Kidney (tissue), 14 donors: Measurements from ENCODE around the gene STX16. TPM values are rescaled to one million over a fixed set of nuclear protein-coding genes. Genes with fewer than 3 reads are reported as not detected.

Experiments used
- DNase-seq, 5 donors: peaks; one replicate each; pipeline ENCODE4 v3.0.0-alpha.2; 2013 to 2020
- FAIRE-seq: peaks from 2 replicates; lab custom pipeline; 2012; peaks lifted over from hg19 to GRCh38; lab: Jason Lieb, UNC
- H3K27ac ChIP-seq, 2 donors: one replicate each; pipeline ENCODE4 v1.7.0; 2013; ENCODE audit warnings: low read depth in 2 of 2, low read length in 2 of 2, inconsistent platforms in 1 of 2
- H3K27me3 ChIP-seq: one replicate; pipeline ENCODE4 v1.7.1; 2013; ENCODE audit warnings: low read length, inconsistent platforms; ENCODE audit not compliant: control insufficient read depth, insufficient read depth
- H3K36me3 ChIP-seq, 3 donors: one replicate each; pipeline versions ENCODE4 v1.7.0 to v1.7.1; 2013; ENCODE audit warnings: low read length in 3 of 3, control low read depth in 1 of 3, inconsistent platforms in 1 of 3; ENCODE audit not compliant: insufficient read depth in 3 of 3, control insufficient read depth in 2 of 3
- H3K4me1 ChIP-seq, 3 donors: one replicate each; pipeline versions ENCODE4 v1.7.0 to v1.7.1; 2013; ENCODE audit warnings: low read length in 3 of 3, inconsistent platforms in 1 of 3, low read depth in 1 of 3; ENCODE audit not compliant: control insufficient read depth in 2 of 3, insufficient read depth in 2 of 3
- H3K4me3 ChIP-seq, 3 donors: one replicate each; pipeline versions ENCODE4 v1.7.0 to v1.8.1; 2013; ENCODE audit warnings: low read length in 3 of 3, control low read depth in 1 of 3, inconsistent platforms in 1 of 3
- H3K9ac ChIP-seq, 3 donors: one replicate each; pipeline versions ENCODE4 v1.7.0 to v1.7.1; 2013; ENCODE audit warnings: low read length in 3 of 3, control low read depth in 1 of 3, inconsistent platforms in 1 of 3
- H3K9me3 ChIP-seq, 3 donors: one replicate each; pipeline versions ENCODE4 v1.7.0 to v1.7.1; 2013; ENCODE audit warnings: low read length in 3 of 3, control low read depth in 1 of 3, inconsistent platforms in 1 of 3; ENCODE audit not compliant: control insufficient read depth in 2 of 3, insufficient read depth in 1 of 3
- intact Hi-C: fragments of 100-400 bp; cut with DNase I; formaldehyde crosslinking; loops from one replicate; pipeline ENCODE4 v1.11.1; 2022
- polyA plus RNA-seq: library from polyadenylated mRNA; stranded (reverse); fragments of 350-450 nt; fragmentation: Illumina TruSeq; extraction: RNeasy Lipid Tissue Mini Kit (QIAGEN cat#74804); gene quantifications from one replicate; pipeline ENCODE4 v1.2.3, GENCODE V29; 2014; ENCODE audit warnings: low read depth, low replicate concordance; ENCODE audit not compliant: insufficient read depth
- total RNA-seq: library from RNA; stranded (reverse); fragmentation: NEBNext Ultra II Directional; extraction: Animal tissue kit (Norgen Biotek cat#: 25700); gene quantifications from one replicate; pipeline ENCODE4 v1.2.1, GENCODE V29; 2021
- TF ChIP-seq, protein P1 (sequence below): IDR thresholded peaks from 3 replicates; pipeline ENCODE4 v1.5.1; 2012; ENCODE audit warnings: mild to moderate bottlenecking, moderate library complexity, borderline replicate concordance; ENCODE audit not compliant: insufficient read depth; ENCODE audit errors: extremely low read depth
- donor health status: control.
- donor health status: control.
- donor health status: control.
- donor health status: control.
- donor health status: control.
- donor health status: DM: yes; HTN: yes; CAD: no.
- donor health status: Normal renal cell carcinoma (clear cell type).

STX16 gene
- total and polyA plus RNA-seq, 2 donors from 2014 or later = 20.6 to 60.7 TPM

DNA sequence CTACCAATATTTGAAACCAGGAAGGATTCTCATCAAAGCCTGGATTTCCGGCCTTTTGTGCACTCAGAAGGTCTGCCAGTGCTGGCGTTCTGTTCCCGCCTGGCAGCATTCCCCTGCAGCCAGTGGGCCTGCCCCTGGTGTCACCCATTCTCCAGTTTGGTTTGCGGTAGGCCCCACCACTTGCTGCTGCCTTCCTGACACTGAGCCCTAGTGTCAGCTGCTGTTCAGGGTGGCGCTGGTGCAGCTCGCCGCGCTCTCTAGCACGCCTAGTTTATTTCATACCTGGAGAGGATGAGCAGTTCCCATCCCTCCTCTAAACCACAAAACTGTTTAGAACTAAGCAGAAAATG, 51.1 kb downstream of the STX16 start:
- FAIRE-seq (no peak), DNase-seq (peak in 2 of 5 donors; percentile 20 to 60)
- TF ChIP-seq, protein P1, sequence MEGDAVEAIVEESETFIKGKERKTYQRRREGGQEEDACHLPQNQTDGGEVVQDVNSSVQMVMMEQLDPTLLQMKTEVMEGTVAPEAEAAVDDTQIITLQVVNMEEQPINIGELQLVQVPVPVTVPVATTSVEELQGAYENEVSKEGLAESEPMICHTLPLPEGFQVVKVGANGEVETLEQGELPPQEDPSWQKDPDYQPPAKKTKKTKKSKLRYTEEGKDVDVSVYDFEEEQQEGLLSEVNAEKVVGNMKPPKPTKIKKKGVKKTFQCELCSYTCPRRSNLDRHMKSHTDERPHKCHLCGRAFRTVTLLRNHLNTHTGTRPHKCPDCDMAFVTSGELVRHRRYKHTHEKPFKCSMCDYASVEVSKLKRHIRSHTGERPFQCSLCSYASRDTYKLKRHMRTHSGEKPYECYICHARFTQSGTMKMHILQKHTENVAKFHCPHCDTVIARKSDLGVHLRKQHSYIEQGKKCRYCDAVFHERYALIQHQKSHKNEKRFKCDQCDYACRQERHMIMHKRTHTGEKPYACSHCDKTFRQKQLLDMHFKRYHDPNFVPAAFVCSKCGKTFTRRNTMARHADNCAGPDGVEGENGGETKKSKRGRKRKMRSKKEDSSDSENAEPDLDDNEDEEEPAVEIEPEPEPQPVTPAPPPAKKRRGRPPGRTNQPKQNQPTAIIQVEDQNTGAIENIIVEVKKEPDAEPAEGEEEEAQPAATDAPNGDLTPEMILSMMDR = no peak

DNA sequence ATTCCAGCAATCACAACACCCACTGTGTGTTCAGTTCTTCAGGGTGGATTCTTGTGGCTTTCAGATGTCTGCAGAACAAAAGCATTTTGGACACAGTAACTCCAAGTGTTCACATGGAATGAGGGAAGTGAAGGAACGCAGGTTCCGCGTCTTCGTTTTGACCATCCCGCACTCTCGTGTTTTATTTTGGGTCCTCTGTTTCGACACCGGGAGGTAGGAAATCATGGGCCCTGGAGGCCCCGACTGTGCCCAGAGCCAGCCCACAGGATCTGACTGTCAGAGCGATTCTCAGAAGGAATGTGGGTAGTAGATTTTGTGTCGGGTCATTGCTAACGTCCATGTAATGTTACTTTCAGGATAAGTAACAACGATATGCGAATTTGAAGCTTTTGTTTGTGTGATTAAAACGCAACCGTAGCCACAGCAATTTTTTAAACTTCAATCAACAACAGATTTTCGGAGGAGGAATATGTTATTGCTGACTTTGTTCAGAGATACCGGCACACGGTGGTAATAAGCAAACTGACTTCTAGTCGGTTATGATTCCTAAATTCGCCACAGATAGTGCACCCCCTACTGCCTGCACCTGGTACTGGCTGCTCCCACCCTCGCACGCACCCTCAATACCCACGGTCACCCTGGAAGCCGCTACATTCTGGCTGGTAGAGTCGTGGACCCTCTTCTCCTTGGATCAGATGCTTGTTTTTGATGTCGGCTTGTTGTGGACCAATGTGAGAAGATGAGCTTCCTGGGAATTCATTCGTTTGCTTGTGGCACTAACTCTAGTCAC, 52.0 kb downstream of the STX16 start:
- no peak for FAIRE-seq
- Histone ChIP-seq H3K9ac (no peak overlapping the region), H3K27me3 (no peaks in the 10 kb centered on the region), H3K4me3 (no peak overlapping the region), H3K9me3 (no peaks in the 10 kb centered on the region), H3K4me1 (no peaks in the 10 kb centered on the region), H3K27ac (no peak overlapping the region), H3K36me3 (peaks cover 5 to 40% (median 9%) of the 10 kb centered on the region in 3 donors)
- peak in 1 of 5 donors; percentile 4 for DNase-seq
- intact Hi-C loops = no loop called here
- TF ChIP-seq, protein P1 = no peak

More for the DNA sequence above, 51.1 kb downstream of the STX16 start:
- no peaks in the 10 kb centered on the region for H3K9me3 ChIP-seq
- H3K9ac ChIP-seq = no peak overlapping the region
- no peak overlapping the region for H3K27ac ChIP-seq
- intact Hi-C loops = no loop called here
- H3K4me1 ChIP-seq = no peaks in the 10 kb centered on the region
- H3K27me3 ChIP-seq = no peaks in the 10 kb centered on the region
- no peak overlapping the region for H3K4me3 ChIP-seq
- H3K36me3 ChIP-seq = peaks cover 5 to 47% (median 12%) of the 10 kb centered on the region in 3 donors

DNA sequence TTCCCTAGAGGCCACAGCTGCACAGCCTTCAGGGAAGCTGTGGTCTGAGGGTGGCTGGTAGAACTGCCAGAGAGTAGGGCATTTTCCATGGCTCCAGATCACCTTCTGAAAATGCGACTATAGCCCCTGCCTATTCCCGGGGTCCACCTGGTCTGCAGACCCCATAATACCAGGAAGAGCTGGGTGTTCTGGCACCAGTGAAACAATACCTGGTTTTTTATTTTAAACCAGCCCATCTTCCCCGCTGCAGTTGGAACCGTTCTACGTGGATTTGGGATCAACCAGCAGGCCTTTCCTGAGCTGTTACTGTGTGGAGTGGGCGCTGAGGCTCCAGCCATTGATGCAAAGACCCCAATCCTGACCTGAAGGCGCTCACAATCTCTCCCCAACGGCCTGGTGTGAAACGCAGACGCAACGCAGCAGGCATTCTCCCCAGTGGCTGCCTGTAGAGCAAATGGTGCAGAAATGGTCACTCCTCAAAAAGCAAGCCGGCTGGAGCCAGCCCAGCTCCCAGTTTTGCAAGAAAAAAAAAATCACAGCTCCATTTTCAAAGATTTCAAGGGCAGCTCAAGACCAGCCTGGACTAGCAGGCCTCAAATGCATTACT, 52.8 kb downstream of the STX16 start:
- Histone ChIP-seq H3K4me1 (no peaks in the 10 kb centered on the region), H3K27me3 (no peaks in the 10 kb centered on the region), H3K27ac (no peak overlapping the region), H3K36me3 (peaks cover 5 to 38% (median 9%) of the 10 kb centered on the region in 3 donors), H3K9ac (no peak overlapping the region), H3K4me3 (no peak overlapping the region), H3K9me3 (no peaks in the 10 kb centered on the region)
- TF ChIP-seq, protein P1 = no peak
- DNase-seq (peak in 1 of 5 donors; percentile 2), FAIRE-seq (no peak)
- intact Hi-C loops = no loop called here
